Activated naive CD4-positive, alpha-beta T cell treated with Interleukin-2 at 50 U/mL for 16 hours (primary cell): ENCODE results near the gene ARL8B.
"Not testable (repeated sequence)": the region's sequence is repeated elsewhere in the genome, so short reads cannot be mapped to it uniquely, and the experiment has no call there.

ENCODE experiments used
- DNase-seq: peaks from one replicate; pipeline ENCODE4 v3.0.0-alpha.2; 2020

Gene ARL8B

DNA sequence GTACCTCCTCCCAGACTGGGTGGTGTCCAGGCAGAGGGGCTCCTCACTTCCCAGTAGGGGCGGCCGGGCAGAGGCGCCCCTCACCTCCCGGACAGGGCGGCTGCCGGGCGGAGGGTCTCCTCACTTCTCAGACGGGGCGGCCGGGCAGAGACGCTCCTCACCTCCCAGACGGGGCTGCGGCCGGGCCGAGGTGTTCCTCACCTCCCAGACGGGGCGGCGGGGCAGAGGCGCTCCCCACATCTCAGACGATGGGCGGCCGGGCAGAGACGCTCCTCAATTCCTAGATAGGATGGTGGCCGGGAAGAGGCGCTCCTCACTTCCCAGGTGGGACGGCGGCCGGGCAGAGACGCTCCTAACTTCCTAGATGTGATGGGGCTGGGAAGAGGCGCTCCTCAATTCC, 8.4 kb upstream of the ARL8B start:
- DNase-seq = not testable (repeated sequence)

DNA sequence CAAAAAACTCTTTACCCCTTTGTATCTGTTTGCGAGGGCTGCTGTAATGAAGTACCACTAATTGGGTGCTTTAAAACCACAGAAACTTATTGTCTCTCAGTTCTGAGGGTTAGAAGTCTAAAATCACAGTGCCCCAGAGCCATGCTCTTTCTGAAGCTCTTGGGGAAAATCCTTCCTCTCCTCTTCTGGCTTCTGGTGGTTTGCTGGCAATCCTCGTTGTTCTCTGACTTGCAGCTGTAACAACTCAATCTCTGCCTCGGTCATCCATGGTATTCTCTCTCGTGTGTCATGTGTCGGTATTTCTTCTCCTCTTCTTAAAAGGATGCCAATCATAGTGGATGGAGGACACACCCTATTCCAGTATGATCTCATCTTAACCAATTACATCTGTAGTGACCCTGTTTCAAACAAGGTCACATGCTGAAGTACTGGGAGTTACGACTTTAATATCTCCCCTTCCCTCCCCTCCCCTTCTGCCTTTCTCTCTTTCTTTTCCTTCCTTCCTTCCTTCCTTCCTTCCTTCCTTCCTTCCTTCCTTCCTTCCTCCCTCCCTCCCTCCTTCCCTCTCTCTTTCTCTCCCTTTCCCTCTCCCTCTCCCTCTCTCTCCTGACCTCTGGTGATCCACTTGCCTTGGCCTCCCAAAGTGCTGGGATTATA, 6.5 kb upstream of the ARL8B start:
- DNase-seq = no peak

DNA sequence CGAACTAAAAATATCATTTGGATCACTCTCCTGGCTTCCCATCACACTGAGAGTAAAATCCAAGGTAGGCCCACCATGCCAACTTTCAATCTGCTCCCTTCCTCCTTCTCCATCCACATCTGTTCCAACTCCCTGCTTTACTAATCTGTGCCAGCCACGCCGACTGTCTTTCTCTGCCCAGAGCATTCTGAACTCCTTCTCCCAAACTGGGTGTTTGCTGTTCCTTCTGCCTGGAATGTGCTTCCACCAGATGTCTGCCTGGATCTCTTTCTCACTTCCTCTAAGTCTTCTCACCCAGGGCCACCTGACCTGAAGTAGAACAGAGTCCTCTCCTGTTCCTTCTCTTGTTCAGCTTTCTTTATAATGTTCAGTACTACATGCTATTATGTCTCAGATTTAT, 5.6 kb upstream of the ARL8B start:
- DNase-seq = no peak

DNA sequence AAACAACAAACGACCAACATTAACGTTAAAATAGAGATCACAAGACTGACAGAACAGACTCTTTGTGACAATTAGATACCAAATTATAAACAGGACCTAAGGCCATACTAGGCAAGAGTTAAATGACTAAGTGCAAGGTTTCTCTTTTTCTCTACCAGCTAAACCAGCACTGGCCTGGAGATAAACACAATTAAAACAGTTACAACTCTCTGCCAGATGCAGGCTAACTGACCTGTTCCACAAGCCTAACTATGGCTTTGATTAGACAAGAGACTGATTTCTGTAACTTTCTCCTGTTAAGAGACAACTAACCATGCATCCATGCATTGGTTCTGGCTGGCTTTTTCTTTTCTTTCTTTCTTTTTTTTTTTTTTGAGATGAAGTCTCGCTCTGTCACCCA, 1.6 kb upstream of the ARL8B start:
- DNase-seq = no peak

DNA sequence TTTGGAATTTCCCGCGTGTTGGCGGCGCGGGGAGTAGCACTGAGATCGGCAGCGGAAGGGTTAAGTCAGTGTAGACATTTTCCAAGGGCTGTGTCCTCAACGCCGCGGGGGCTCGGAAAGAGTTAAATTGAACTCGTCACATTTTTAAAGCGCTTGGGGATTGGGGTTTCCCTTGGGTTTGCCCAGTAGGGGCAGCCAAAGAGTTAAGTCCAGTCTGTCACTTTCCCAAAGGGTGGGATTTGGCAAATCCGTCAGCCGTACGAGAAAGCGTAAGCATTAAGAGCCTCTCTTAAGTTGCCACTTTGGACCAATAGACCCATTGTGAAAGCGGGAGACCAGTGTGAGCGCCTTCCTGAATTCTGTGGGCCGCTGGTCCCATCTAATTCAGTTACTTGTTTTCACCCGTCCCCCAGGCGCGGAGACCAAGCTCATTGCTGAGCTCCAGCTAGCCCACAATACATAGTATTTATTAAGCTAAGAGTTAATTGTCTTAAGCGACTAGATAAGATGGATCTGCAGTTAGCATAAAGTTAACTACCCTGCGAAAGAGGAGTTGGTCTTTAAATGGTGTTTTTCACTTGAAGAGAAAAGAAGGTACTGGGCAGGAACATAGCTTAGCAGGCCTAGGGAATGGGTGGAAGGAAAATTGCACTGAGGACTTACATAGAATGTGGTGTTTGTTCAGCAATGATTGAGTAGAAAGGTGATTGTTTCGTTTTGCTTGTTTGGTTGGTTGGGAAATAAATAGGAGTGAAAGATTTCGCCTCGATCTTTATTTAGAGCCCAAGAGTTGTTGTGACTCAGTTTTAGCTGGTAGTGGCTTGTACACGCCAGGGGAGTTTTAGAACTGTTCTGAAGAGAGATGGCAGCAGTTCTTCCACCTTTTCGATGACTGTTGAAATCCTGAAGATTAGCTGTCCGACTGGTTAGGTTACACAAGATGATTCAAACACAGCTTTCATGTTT, 932 bp downstream of the ARL8B start:
- peak; percentile 42 for DNase-seq

DNA sequence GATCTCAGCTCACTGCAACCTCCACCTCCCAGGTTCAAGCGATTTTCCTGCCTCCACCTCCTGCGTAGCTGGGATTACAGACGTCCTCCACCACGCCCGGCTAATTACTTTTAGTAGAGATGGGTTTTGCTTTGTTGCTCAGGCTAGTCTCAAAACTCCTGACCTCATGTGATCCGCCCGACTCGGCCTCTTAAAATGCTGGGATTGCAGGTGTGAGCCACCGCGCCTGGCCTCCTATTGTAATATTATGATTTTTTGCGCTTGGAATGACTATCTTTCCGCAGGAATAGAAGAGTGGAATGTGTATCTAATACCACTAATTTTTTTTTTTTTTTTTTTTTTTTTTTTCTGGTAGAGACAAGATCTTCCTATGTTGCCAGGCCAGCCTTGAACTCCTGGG, 1.8 kb downstream of the ARL8B start:
- no peak for DNase-seq

DNA sequence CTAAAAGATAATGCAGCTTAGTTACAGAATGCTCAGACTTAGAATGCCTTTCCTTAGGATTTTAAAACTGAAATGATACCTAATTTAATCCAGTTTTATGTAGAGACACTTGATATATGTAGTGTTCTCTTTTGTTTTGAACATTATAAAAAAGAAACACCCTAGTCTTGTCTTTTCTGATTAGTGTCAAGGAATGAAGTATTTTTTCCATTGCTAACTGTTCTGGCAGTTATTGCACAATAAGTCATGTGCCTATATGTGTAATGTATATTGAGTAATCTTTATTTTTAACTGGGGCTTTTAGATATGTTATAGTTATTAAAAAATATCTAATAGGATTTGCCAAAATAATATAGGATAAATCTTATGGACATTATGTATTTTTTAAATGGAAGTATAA, 4.5 kb downstream of the ARL8B start:
- DNase-seq = no peak

DNA sequence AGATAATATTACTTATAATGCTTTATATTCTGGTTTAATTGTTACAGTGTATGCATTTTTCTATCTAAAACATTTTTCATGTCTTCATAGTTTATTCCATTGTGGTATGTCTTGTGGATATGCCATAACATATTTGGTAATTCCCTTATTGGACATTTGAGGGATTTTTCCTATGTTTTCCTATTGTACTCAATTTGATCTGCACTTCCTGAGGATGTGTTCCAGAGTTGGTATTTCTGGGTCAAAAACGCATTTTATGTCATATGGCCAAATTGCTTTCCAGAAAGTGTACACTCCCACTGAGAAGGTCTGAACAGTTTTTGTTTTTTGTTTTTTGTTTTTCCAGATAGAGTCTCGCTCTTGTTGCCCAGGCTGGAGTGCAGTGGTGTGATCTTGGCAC, 6.8 kb downstream of the ARL8B start:
- no peak for DNase-seq

DNA sequence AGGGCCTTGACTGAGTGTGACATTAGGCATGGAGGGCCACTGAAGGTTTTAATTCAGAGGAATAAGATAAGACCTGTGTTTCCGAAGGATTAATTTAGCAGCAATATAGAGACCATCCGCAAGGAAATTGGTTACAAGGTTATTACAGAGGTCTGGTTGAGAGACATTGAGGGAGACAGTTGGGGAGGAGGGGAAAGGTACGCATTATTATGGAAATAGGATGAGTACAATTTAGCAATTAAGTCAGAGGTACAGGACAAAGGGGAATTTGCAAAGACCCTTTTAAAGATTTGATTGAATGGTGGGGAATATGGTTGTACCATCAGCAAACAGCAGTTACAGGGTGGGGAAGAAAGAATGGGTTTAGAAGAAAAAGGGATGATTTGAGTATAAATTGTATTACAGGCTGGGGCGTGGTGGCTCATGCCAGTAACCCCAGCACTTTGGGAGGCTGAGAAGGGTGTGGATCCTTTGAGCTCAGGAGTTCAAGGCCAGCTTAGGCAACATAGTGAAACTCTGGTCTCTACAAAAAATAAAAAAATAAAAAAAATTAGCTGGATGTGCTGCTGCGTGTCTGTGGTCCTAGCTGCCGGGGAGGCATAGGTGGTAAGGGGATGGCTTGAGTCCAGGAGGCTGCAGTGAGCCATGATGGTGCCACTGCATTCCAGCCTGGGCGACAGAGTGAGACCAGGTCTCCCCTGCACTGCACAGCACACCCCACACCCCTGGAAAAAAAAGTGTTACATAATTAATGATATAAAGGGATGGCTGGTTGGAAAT, 11.3 kb downstream of the ARL8B start:
- no peak for DNase-seq

DNA sequence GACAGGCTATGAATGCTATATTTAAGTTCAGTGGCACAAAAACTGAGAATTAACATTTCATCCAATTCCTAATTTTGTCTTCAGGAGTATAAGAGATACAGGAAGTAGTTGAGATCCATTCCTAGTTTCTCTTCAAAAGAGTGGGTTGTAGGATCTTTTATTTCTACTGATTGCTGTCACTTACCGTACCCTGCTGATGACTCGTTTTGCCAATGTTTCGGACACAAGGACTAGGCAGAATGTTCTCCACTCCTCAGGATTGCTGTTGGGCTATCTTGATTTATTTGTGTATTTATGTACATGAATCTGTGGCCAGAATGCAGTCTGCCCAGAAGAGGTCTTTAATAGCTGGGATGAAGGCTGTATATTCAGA, 11.9 kb downstream of the ARL8B start:
- DNase-seq = no peak

DNA sequence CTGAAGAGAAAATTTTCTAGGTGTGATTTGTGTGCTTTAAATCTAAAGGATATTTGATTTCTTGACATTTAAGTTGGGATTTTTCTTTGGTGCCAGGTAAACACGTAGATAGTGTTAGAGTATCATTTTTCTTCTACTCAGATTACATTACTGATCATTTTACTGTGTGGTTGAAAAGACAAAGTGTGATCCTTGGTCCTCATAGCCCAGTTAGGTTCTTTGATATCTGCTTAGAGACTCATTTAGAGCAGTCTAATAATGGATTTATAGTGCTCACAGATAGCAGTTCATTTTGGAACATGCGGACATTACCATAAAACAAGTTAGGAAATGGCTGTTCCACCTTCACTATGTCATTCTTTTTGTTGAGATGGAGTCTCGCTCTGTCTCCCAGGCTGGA, 12.4 kb downstream of the ARL8B start:
- DNase-seq = no peak

DNA sequence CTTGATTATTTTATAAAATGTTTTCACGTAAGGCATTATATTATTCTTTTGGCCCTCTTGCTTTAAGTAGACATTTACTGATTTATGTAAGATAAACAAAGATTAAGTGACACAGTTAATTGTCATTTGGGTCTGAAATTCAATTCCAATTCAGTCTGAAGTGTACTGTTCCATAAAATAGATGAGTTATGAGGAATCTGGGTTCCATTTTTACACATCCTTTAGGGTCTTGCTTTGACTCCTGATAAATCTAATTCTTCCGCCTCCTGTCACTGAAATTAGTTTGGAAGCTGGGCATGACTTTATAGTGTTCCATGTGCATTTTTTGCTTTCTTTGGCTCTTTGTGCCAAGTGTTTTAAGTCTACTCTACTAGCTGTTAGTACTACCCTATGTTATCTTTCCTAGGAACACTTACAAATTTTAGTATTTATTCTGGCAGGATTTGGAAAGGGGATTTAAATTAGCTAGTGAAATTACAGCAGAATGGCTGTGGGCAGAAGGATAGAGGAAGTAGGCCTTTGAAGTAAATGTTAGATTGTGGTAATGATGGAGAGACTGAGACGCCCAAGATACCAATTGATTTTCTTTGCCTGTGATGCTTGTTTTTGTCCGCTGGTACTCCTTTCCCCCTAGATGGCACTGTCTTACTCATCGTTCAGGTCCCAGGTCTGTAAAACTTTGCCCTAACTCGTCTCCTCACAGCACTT, 14.3 kb downstream of the ARL8B start:
- DNase-seq = peak; percentile 17

DNA sequence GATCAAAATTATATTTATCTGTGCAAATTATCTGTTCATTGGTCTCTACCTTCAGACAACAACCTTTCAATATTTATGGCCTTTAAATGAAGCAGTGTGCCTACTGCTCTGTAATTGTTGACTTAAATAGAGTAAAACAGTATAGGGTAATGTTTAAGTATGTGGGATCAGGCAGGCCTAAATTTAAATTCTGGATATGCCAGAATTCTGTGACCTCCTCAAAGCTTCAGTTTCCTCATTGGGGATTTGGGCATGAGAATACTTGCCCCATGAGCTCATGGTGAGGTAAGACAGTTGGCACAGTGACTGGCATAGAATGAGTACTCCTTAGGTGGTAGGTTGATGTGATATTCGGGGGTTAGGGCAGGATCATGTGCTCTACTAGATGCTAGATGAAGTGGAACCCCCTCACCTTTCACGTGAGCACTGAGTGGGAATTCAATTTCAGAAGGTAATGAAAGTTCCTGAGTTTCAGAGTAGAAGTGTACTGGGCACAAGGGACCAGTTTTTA, 14.9 kb downstream of the ARL8B start:
- no peak for DNase-seq

DNA sequence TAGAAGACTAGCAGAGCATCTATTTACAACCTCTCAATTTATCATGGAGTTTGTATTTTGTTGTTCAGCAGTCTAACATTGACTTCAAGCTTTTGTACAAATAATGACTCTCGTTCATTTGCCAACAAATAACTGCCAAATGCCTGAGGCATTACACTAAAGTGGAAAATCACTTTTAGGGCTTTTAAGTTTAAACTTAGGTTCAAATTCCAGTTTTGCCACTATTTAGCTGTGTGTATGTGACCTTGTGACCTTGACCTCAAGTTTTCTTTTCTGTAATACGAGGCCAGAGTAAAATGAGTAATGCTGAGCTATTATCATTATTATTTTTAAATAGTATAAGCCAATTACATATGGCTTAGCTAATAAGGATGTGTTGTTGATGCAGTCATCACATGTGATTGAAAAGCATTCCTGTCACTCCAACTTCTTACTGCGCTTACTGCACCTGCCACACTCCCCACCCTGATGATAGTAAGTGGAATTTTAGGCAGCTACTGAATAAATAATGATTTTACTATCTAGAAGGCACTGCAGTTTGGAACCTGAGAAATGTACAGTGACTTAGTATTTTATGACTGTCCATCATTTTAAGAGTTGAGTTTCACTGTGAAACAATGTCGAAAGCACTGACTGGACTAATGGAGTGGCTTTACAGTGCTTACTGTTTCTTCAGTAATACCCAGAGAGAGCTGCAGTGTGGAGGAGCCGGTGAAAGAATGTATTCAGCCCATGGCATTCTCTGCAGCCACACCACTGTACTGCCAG, 16.3 kb downstream of the ARL8B start:
- no peak for DNase-seq

DNA sequence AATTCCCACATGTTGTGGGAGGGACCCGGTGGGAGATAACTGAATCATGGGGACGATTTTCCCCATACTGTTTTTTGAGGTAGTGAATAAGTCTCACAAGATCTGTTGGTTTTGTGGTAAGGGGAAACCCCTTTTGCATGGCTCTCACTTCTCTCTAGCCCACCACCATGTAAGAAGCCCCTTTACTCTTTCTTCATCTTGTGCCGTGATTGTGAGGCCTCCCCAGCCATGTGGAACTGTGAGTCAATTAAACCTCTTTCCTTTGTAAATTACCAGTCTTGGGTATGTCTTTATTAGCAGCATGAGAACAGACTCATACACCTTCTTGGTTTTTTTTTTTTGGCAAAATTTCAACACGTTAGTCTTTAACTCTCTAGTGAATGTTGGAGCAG, 18.1 kb downstream of the ARL8B start:
- no peak for DNase-seq

DNA sequence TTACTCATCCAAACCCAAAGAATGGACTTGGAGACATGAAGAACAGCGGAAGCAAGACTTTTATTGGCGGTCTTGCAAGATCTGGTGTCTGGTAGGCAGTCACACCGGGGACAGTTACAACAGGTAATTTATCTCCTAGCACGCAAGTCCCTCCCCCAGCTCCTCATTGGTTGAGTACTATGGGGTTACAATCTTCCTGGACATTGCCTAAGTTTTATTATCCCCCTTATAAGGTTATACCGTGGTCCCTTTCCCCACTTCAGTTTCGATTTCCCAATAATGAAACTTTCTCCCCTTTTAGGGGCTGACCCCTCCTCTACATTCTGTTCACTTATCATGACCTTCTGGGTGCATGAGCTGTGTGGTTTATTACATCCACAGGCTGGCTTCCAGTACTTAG, 18.7 kb downstream of the ARL8B start:
- DNase-seq = no peak

DNA sequence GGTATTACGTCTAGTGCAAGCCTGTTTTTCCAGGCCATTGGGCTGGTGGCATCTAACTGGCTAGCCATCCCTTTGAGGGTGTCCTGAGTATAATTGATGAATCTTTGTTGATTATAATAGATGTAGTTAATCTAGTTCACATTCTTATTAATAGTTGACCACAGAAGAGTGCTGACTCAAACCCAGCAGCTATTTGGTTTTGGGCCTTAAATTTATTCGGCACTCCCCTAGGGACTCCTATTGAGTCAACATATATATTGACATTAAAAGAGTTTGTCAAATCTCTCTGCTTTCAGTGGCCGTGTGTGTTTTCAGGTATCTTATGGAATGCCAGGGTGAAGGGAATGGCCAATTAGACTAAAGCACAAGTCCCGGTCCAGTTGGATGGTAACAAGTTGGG, 19.7 kb downstream of the ARL8B start:
- DNase-seq = no peak

DNA sequence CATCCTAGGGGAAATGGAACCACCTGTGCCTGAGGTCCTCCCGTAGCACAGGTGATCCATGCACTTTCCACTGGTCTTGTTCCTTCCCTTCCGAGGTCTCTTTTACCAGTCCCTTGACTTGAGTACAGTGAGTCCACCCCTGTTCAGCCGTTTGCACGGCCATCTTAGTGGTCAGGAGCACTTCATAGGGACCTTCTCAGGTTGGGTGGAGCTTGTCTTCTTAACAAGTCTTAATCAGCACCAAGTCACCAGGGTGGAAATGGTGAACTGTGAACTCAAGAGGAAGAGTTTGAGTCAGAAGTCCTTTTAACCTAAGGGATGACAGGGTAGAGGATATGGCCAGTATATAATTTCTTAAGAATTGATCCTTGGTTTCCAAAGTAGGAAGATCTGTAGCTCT, 21.4 kb downstream of the ARL8B start:
- DNase-seq = no peak

DNA sequence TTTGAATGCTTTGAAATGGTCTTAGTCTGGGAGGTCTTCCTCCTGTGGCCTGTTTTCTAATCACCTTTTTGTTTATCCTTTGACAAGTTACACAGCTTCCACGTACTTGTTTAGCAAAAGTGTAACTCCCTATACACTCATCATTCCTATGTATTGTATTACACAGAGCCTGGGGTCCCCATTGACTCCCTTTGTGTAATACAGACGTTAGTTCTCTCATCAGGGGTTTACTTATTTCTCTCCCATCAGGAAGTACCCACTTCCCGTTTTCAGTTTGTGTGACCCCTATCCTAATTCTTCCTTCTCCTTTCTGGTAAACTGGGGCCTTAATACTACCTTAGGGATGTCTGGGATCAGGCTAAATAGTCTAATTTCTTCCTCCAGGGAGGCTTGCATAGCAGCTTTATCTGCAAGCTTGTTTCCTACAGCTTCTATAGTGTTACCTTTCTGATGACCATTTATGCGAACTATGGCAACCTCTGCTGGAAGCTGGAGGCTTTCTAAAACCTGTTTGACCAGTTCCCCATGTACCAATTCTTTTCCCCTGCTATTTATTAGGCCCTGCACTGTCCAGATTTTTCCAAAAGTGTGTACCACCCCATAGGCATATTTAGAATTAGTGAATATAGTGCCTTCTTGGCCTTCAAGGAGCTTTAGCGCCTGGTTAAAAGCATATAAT, 22.4 kb downstream of the ARL8B start:
- DNase-seq = no peak

DNA sequence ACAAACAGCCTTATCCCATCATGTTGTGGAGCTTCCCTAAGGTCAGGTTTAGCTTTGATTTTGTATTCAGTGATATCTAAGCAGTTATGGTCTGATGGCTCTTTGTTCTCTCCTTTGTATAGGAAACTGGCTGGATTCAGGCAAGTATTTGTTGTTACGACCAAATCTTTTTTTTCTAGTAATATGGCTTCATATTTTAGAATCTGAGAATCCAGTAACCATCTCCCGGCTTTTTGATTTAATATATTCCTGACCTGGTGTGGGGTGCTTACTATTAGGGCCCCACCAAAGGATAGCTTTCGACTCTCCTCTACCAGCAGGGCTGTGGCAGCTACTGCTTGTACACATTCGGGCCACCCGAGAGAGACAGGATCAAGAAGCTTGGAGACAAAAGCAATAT, 23.0 kb downstream of the ARL8B start:
- no peak for DNase-seq

DNA sequence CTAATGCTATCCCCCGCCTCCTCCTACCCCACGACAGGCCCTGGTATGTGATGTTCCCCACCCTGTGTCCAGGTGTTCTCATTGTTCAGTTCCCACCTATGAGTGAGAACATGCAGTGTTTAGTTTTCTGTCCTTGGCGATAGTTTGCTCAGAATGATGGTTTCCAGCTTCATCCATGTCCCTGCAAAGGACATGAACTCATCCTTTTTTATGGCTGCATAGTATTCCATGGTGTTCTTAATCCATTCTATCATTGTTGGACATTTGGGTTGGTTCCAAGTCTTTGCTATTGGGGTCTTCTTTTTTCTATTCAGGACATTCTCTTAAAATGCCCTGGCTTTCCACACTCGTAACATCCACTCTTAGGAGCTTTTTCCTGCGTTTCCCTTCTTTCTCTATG, 25.1 kb downstream of the ARL8B start:
- DNase-seq = not testable (repeated sequence)
